ENCODE results near the gene DYNC1I1. TPM values are rescaled to one million over a fixed set of nuclear protein-coding genes. Genes with fewer than 3 reads are reported as not detected.

DYNC1I1 gene
- total RNA-seq, 1 experiment from 2014 or later = 3.2 TPM

GRCh38 chr7:95925236-95925635, 152.9 kb downstream of the DYNC1I1 start:
- H2BK5ac ChIP-seq (ENCODE audit: insufficient read length, low read length) = no peak overlapping the region
- no peaks in the 10 kb centered on the region for H3K79me1 ChIP-seq (ENCODE audit: insufficient read depth, low read depth, low read length, poor library complexity, severe bottlenecking)
- H4K91ac ChIP-seq (ENCODE audit: insufficient read length, low read depth, low read length) = no peak overlapping the region
- TF ChIP-seq CTCF (conservative IDR thresholded peaks at IDR 0.05) = no peak
- DNase-seq = no peak
- H2AK5ac ChIP-seq (ENCODE audit: insufficient read length, low read length) = no peak overlapping the region
- no peak overlapping the region for H3K9ac ChIP-seq (ENCODE audit: extremely low read depth, insufficient read length, low read length)
- no peak overlapping the region for H3K4ac ChIP-seq (ENCODE audit: low read depth, low read length)
- no peaks in the 10 kb centered on the region for H3K79me2 ChIP-seq (ENCODE audit: insufficient read depth, low read length)
- no peak overlapping the region for H2AFZ ChIP-seq (ENCODE audit: low read length)
- no peaks in the 10 kb centered on the region for H4K20me1 ChIP-seq (ENCODE audit: control insufficient read depth, insufficient read depth, insufficient read length)
- no CpG with 5 or more reads among the region's 3 CpGs for WGBS (ENCODE audit: extremely low coverage, insufficient read length, low lambda C conversion rate)
- no peaks in the 10 kb centered on the region for H3K27me3 ChIP-seq (ENCODE audit: insufficient read depth, low read length)
- no peak overlapping the region for H3T11ph ChIP-seq (ENCODE audit: low read length)
- H3K9me3 Mint-ChIP-seq = no peaks in the 10 kb centered on the region
- H3K4me1 Mint-ChIP-seq = peaks cover 0 to 2% of the 10 kb centered on the region in 2 experiments; a peak in 1 of 4 replicates
- H3K56ac ChIP-seq (ENCODE audit: insufficient read length, low read depth, low read length) = no peak overlapping the region
- H4K5ac ChIP-seq (ENCODE audit: insufficient read length, low read depth, low read length) = no peak overlapping the region
- no peaks in the 10 kb centered on the region for H3K4me1 ChIP-seq (ENCODE audit: insufficient read depth, low read length)
- no peak overlapping the region for H2BK120ac ChIP-seq (ENCODE audit: low read depth, low read length, poor library complexity, severe bottlenecking)
- H3K9me3 ChIP-seq (ENCODE audit: control insufficient read depth, low read depth, low read length) = no peaks in the 10 kb centered on the region
- H3K4me3 Mint-ChIP-seq = no peak overlapping the region
- H3K4me2 ChIP-seq (ENCODE audit: insufficient read depth, insufficient read length, low read length) = no peak overlapping the region
- H3K27me3 Mint-ChIP-seq (ENCODE audit: low read depth) = peaks cover 2% of the 10 kb centered on the region; the same call in 1 of the 2 replicates
- H2BK20ac ChIP-seq (ENCODE audit: low read depth, low read length, poor library complexity, severe bottlenecking) = no peak overlapping the region
- H3K23me2 ChIP-seq (ENCODE audit: insufficient read length, low read depth, low read length, poor library complexity, severe bottlenecking) = no peaks in the 10 kb centered on the region
- no peak overlapping the region for H3K27ac Mint-ChIP-seq
- H4K8ac ChIP-seq (replicated peaks; ENCODE audit: insufficient read length, low read depth, low read length) = no peak overlapping the region
- H3K14ac ChIP-seq (ENCODE audit: insufficient read depth, low read length) = no peak overlapping the region
- H3K27ac ChIP-seq (ENCODE audit: insufficient read length, low read depth, low read length) = no peak overlapping the region
- H2BK12ac ChIP-seq (ENCODE audit: insufficient read length, low read depth, low read length) = no peak overlapping the region
- H3K23ac ChIP-seq (ENCODE audit: insufficient read length, low read depth, low read length) = no peak overlapping the region
- H3K18ac ChIP-seq (ENCODE audit: insufficient read length, low read depth, low read length) = no peak overlapping the region
- H2BK15ac ChIP-seq (ENCODE audit: low read depth, low read length) = no peak overlapping the region
- H3K36me3 Mint-ChIP-seq (ENCODE audit: insufficient read depth in 1 of 3, low read depth in 3 of 3) = no peaks in the 10 kb centered on the region
